Measurements from ENCODE around the gene ENTR1.

DNA sequence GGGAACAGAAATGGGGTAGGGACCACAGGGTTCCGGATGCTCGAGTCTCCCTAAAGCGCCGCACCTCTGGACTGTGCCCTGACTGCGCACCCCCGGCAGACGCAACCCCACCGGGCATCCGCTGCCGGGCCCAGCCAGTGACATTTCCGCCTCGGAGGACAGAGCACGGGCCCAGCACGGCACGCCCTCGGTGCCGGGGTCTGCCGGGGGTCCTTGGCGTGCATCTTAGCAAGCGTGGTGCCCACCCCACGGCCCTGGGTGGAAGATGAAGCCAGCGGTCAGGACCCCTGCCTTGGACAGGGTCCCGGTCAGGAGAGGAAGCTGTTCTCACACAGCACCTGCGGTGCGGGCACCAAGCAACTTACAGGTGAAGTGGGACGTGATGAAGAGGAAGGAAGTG is 22.2 kb upstream of the ENTR1 start:
- TF ChIP-seq, protein P1, sequence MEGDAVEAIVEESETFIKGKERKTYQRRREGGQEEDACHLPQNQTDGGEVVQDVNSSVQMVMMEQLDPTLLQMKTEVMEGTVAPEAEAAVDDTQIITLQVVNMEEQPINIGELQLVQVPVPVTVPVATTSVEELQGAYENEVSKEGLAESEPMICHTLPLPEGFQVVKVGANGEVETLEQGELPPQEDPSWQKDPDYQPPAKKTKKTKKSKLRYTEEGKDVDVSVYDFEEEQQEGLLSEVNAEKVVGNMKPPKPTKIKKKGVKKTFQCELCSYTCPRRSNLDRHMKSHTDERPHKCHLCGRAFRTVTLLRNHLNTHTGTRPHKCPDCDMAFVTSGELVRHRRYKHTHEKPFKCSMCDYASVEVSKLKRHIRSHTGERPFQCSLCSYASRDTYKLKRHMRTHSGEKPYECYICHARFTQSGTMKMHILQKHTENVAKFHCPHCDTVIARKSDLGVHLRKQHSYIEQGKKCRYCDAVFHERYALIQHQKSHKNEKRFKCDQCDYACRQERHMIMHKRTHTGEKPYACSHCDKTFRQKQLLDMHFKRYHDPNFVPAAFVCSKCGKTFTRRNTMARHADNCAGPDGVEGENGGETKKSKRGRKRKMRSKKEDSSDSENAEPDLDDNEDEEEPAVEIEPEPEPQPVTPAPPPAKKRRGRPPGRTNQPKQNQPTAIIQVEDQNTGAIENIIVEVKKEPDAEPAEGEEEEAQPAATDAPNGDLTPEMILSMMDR (IDR thresholded peaks at IDR 0.05), result no peak
- TF ChIP-seq POLR2AphosphoS5 (IDR thresholded peaks at IDR 0.05), result no peak
